ENCODE data around the gene PKNOX2.

PKNOX2 gene

DNA sequence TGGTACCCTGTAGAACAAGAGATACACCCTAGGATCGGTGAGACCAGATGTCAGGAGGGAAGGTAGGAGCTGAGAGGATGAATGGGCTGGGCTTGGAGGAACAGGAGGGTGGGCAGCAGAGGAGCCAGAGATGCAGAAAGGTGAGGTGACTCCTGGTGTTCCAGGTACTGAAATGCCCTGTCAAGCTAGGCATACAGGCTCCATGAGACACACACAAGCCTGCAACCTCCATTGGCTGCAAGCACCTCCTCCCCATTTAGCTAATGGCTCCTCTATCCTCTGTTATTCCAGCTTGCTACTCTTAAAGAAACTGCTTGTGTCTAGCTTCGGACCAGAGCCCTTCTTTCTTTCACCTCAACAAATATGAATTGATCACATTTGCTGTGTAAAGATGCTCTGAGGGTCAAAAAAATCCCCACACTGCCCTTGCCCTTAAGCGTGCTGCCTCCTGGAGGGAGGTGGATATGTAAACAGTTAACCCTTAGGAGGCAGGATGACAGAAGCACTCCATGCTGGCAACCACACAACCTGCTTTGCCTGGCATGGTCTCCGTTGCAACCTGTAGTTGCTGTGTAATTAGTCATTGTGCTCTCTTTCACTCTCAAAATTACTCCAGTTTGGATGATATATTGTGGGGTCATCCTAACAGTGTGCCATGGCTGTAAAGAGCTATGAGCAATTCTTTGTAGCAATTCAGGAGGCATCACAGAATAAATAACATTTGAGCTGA is 156.0 kb downstream of the PKNOX2 start:
- H3K27ac ChIP-seq, result no peak overlapping the region
- no peak for TF ChIP-seq ZFX (IDR thresholded peaks at IDR 0.05)
- TF ChIP-seq, protein P1, sequence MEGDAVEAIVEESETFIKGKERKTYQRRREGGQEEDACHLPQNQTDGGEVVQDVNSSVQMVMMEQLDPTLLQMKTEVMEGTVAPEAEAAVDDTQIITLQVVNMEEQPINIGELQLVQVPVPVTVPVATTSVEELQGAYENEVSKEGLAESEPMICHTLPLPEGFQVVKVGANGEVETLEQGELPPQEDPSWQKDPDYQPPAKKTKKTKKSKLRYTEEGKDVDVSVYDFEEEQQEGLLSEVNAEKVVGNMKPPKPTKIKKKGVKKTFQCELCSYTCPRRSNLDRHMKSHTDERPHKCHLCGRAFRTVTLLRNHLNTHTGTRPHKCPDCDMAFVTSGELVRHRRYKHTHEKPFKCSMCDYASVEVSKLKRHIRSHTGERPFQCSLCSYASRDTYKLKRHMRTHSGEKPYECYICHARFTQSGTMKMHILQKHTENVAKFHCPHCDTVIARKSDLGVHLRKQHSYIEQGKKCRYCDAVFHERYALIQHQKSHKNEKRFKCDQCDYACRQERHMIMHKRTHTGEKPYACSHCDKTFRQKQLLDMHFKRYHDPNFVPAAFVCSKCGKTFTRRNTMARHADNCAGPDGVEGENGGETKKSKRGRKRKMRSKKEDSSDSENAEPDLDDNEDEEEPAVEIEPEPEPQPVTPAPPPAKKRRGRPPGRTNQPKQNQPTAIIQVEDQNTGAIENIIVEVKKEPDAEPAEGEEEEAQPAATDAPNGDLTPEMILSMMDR (conservative IDR thresholded peaks at IDR 0.05), result no peak

DNA sequence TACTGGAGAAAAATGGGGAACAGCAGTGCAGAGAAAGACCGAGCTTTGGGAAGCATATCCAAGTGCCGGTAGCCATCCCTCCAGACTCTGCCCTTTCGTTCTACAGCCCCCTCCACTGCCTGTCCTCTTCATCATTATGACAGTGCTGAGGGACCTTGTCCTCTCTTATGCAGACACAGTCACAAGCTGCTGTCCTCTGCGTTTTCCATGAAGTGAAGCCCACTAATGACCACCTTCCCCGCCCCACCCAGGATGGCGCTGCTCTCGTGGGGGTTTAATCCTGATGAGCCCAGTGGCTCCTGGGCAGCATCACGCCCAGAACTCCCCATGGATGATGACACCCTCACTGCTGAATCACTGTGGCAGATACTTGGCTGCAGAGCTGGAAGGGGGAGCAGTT is 157.7 kb downstream of the PKNOX2 start:
- no peak overlapping the region for H3K27ac ChIP-seq
- TF ChIP-seq, protein P1 (conservative IDR thresholded peaks at IDR 0.05), result no peak
- TF ChIP-seq ZFX (IDR thresholded peaks at IDR 0.05), result no peak

DNA sequence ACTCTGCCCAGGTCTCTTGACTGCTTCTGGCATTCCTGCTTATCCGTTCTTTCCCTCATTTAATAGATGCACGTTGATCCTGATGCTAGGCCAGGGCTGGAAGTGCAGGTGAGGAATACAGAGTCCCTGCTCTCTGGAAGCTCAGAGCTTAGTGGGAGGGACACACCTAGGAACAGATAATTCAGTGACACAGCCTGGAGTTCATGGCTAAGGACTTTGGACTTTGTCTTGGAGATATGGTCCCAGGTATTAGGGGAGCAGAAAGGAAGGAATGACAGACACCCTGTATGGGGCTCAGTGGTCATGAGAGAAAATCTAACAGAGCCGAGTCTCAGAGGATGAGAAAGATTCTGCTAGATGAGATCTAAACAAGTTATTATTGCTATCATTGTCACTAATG is 160.6 kb downstream of the PKNOX2 start:
- no peak overlapping the region for H3K27ac ChIP-seq
- TF ChIP-seq ZFX (IDR thresholded peaks at IDR 0.05), result no peak
- TF ChIP-seq, protein P1 (conservative IDR thresholded peaks at IDR 0.05), result no peak

DNA sequence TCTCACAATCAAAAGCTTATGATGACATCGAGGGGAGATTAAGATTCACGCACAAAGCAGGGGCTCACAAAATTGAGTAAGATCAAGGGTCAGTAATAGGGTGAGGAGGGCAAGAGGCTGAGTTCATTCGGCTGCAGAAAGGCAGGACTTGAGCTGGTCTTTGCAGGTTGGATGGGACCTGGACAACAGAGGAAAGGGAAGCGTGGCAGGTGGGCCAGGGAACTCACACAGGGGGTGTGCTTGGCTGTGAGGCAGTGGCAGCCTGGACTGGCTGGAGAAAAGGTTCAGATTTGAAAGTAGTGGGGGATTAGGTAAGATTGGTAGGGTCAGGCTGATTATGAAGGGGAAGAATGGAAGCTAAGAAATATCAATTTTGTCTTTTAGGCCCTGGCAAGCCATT is 161.6 kb downstream of the PKNOX2 start:
- no peak overlapping the region for H3K27ac ChIP-seq
- no peak for TF ChIP-seq ZFX (IDR thresholded peaks at IDR 0.05)
- TF ChIP-seq, protein P1 (conservative IDR thresholded peaks at IDR 0.05), result no peak

DNA sequence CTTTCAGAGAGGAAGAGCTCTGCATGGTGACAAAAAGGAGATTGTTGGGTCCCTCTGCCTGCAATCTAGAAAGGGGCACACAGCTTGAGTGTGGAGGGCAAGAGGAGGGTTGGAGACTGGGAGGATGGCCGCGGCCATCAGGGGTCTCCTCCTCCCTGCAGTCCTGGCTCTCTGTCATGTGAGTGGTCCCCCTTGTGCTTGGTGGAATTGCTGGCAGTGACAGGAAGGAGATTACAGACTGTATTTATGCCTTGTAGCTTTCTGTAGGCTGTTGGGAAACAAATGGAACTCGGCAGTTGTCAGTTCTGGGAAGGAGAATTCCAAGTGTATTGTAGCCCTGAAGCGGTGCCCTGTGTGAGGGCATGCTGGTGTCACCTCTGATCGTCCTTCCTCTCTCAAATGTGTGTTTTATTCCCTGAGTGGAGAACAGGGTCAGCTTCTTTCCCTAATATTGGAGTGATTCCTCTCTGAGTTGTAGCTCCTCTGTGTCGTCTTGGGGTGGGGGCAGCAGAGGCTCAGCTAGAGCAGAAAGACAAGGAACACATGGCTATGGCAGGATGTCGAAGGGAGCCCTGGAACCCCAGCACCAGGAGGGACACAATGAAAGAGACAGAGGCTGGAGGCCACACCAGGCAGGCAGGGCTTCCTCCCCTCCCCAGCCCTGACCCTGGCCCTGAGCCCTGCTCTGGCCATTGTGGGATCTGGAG is 163.1 kb downstream of the PKNOX2 start:
- H3K27ac ChIP-seq, result no peak overlapping the region
- TF ChIP-seq ZFX (IDR thresholded peaks at IDR 0.05), result no peak
- TF ChIP-seq, protein P1 (conservative IDR thresholded peaks at IDR 0.05), result no peak

DNA sequence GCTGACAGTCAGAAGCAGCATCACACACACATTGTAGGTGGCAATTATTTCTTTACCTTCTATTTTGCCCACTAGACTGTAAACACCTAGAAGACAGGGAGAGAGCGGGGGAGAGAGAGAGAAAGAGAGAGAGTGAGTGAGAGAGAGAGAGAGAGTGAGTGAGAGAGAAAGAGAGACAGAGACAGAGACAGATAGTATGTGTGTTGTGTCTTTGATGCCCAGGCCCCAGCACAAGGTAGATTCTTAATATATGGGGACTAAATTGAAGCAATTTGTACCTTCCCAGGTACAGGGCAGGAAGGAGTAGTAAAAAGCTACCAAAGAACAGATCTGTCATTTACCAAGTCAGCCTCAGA is 163.7 kb downstream of the PKNOX2 start:
- H3K27ac ChIP-seq, result no peak overlapping the region
- TF ChIP-seq, protein P1 (conservative IDR thresholded peaks at IDR 0.05), result no peak
- no peak for TF ChIP-seq ZFX (IDR thresholded peaks at IDR 0.05)

DNA sequence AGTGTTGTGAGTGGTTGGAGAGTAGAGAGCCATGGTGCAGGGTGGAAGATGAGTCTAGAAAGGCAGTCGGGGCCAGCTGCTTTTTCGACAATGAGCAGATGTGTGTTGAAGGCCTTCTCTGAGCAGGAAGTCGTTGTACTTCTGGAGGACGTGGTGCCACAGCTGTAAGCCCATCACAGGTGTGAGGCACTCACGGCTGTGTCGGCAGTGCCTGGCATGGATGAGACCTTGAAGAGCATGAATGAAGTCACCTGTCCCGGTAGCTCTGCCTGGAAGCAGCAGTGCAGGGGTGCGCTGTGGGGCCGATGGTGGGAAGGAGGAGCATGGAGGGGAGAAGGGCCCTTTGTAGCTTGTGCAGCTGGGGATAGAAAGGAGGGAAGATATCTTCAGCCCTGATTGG is 165.2 kb downstream of the PKNOX2 start:
- TF ChIP-seq, protein P1 (conservative IDR thresholded peaks at IDR 0.05), result no peak
- TF ChIP-seq ZFX (IDR thresholded peaks at IDR 0.05), result no peak
- H3K27ac ChIP-seq, result no peak overlapping the region

All from C4-2B (cell line).